Duodenal mucosa (tissue), 2 donors: ENCODE measurements around the gene AP2B1.

Experiments
- H3K27ac ChIP-seq: one replicate; pipeline ENCODE4 v1.7.0; 2013; ENCODE audit warnings: low read depth, low read length
- H3K27me3 ChIP-seq, 2 donors: one replicate each; pipeline ENCODE4 v1.7.0; 2013; ENCODE audit warnings: low read length in 2 of 2, control low read depth in 1 of 2; ENCODE audit not compliant: insufficient read depth in 2 of 2, control insufficient read depth in 1 of 2
- H3K36me3 ChIP-seq, 2 donors: one replicate each; pipeline ENCODE4 v1.7.0; 2013; ENCODE audit warnings: low read length in 2 of 2, control low read depth in 1 of 2; ENCODE audit not compliant: insufficient read depth in 2 of 2, control insufficient read depth in 1 of 2
- H3K4me1 ChIP-seq, 2 donors: one replicate each; pipeline ENCODE4 v1.7.0; 2013; ENCODE audit warnings: low read length in 2 of 2, control low read depth in 1 of 2; ENCODE audit not compliant: insufficient read depth in 2 of 2, control insufficient read depth in 1 of 2
- H3K4me3 ChIP-seq, 2 donors: one replicate each; pipeline ENCODE4 v1.7.0; 2013; ENCODE audit warnings: low read length in 2 of 2, low read depth in 1 of 2
- H3K9ac ChIP-seq, 2 donors: one replicate each; pipeline ENCODE4 v1.7.0; 2013; ENCODE audit warnings: low read length in 2 of 2, low read depth in 1 of 2
- H3K9me3 ChIP-seq, 2 donors: one replicate each; pipeline ENCODE4 v1.7.0; 2013; ENCODE audit warnings: low read length in 2 of 2, control low read depth in 1 of 2; ENCODE audit not compliant: control insufficient read depth in 1 of 2

The AP2B1 gene

DNA sequence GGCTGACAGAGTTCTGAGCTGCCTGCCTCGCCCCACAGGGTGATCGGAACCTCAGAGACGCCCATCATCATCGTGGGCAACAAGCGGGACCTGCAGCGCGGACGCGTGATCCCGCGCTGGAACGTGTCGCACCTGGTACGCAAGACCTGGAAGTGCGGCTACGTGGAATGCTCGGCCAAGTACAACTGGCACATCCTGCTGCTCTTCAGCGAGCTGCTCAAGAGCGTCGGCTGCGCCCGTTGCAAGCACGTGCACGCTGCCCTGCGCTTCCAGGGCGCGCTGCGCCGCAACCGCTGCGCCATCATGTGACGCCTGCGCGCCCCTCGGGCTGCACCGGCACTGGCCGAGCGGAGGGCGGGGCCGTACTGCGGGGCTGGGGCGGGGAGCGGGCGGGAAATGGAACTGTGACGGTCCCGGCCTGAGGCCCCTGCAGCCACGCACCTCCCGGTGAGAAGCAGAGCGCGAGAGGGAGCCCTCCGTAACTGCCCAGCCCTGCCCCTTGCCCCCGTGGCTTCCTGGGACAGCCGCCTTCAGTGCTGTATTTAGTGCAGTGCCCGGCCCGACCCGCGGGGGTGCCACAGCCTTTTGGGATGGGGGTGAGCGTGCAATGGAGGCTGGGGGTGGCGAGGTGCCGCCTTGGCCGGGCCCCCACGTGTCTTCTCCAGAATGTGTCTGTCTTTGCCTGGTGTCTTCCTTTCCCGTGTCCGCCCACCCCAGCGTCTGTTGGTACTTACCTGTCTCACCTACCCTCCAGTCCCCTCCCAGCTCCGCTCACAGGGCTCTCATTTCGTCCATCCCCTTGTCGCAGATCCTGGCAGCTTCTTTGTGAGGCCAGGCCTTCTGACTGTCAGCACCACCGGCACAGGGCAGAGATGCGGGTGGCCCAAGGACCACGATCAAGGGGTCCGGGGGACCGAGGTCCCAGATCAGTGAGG lies 154.1 kb downstream of the AP2B1 start:
- Histone ChIP-seq H3K4me1 (peaks cover 0 to 3% of the 10 kb centered on the region in 2 donors), H3K27ac (no peak overlapping the region), H3K9ac (no peak overlapping the region), H3K36me3 (no peaks in the 10 kb centered on the region), H3K9me3 (no peaks in the 10 kb centered on the region), H3K4me3 (no peak overlapping the region), H3K27me3 (peaks cover 18 to 44% of the 10 kb centered on the region in 2 donors)

DNA sequence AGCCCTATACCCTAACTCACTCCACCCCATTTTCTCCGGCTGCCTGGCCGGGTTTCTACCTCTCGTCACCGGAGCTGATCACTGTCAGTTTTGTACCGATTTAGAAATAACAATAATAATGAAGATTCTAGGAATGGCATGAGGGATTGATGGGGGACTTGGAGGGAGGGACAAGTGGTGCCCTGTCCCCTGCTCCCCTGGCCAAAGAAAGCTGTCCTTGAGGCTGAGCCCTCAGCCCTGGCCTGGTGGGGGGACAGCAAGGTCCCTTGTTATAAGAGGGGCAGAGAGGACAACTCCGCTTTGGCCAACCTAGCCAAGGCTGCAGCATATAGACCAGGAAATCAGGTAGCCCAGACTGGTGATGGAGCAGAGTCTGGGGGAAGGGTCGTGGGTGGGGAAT lies 155.4 kb downstream of the AP2B1 start:
- Histone ChIP-seq H3K4me1 (peaks cover 0 to 3% of the 10 kb centered on the region in 2 donors), H3K9ac (no peak overlapping the region), H3K36me3 (no peaks in the 10 kb centered on the region), H3K9me3 (no peaks in the 10 kb centered on the region), H3K27ac (no peak overlapping the region), H3K27me3 (peaks cover 18 to 44% of the 10 kb centered on the region in 2 donors), H3K4me3 (no peak overlapping the region)

DNA sequence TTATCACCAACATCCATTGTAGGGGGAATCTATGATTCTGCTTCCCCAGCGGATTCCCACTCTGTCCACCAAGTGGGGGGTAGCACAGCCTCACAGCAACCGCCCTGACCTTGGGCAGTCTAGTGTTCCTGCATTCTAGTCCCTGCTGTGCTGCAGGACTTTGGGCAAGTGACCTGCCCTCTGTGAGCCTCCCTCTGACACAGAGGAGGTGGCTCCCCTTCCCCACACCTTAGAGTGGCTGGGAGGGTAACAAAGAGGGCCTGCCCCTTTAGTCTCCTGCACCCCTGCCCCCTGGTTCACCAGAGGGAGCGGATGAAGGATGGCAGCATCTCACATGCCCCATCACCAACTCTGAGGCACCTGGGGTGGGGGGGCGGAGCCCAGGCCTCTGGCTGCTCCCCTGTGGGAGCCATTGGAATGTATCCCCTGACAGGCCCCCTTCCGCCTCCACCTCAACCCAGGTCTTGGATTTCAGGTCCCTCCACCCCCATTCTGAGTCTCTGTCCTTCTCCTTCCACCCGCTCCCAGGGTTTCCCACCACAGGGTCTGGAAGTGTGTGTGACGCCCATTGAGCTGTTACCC lies 155.9 kb downstream of the AP2B1 start:
- Histone ChIP-seq H3K27me3 (peaks cover 18 to 44% of the 10 kb centered on the region in 2 donors), H3K9ac (no peak overlapping the region), H3K4me3 (no peak overlapping the region), H3K36me3 (no peaks in the 10 kb centered on the region), H3K27ac (no peak overlapping the region), H3K4me1 (peaks cover 0 to 3% of the 10 kb centered on the region in 2 donors), H3K9me3 (no peaks in the 10 kb centered on the region)

DNA sequence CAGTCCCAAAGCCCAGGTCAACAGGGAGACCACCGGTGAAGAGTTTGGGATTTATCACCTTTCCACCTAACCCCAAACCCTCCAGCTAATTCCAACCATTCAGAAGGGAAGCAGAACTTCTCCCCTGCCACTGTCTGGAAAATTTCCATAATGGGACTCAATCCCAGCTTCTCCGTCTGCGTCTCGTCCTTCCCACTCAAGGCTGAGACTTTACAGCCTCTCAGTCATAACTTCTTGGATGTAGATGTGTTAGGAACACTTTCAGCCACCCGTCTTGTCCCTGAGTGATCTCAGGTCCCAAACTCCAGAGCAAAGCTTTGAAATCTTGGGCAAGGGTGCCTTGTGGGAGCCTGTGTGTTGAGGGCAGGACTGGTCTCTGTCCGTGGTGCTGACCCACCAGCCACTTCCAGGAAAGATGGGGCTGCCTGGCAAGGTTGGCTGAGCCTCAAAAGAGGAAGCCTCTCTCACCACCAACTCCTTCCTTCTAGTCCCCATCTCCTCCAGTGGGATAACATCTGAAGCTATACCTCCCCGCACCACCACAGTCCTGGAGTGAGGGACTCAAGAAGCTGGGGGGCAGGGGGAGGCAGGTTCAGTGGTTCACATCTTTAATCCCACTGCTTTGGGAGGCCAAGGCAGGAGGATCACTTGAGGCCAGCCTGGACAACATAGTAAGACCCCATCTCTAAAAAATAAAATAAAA lies 156.7 kb downstream of the AP2B1 start:
- Histone ChIP-seq H3K9me3 (no peaks in the 10 kb centered on the region), H3K27me3 (peaks cover 23 to 44% of the 10 kb centered on the region in 2 donors), H3K9ac (no peak overlapping the region), H3K27ac (no peak overlapping the region), H3K4me1 (peaks cover 7 to 8% of the 10 kb centered on the region in 2 donors), H3K4me3 (no peak overlapping the region), H3K36me3 (no peaks in the 10 kb centered on the region)

DNA sequence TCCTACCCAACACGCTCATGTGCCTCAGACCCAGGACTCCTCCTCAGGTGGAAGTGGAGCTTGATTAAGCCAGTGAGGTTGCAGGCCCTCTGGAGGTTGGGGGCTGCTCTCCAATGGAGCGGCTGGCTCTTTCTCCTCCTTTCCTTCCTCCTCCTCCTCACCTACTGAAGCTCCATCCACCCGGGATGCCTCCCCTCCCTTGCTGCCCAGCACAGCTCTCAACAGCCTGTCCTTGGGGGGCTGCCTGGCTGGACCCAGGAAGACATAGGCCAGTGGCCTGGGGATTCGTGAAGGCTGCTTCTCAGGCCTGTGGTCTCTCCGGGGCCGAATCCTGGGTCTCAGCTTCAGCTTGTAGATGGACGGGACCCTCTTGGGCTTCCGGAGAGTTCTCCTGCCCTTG lies 157.7 kb downstream of the AP2B1 start:
- no peak overlapping the region for H3K27ac ChIP-seq
- no peak overlapping the region for H3K9ac ChIP-seq
- H3K36me3 ChIP-seq: no peaks in the 10 kb centered on the region
- H3K4me1 ChIP-seq: peaks cover 7 to 8% of the 10 kb centered on the region in 2 donors
- H3K9me3 ChIP-seq: no peaks in the 10 kb centered on the region
- no peak overlapping the region for H3K4me3 ChIP-seq
- peaks cover 32 to 50% of the 10 kb centered on the region in 2 donors for H3K27me3 ChIP-seq

DNA sequence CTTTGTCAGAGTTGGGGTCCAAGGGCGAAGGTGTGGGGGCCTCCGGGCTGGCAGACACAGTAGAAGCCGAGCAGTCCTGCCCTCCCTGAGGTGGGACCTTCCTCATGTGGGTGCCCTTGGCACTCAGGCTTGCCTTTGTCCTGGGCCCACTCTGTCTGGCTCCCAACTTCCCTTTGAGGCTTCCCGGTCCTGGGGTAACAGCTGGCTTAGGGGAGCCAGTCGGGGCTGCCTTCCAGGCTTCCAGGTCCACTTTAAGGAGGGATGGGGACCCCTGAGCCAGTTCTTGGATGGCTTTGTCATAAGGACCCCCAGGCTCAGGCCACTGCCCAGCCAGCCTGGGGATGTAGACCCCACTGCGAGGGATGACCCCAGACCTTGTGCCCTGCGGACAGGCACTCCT lies 158.1 kb downstream of the AP2B1 start:
- Histone ChIP-seq H3K27ac (no peak overlapping the region), H3K36me3 (no peaks in the 10 kb centered on the region), H3K27me3 (peaks cover 36 to 49% of the 10 kb centered on the region in 2 donors), H3K9me3 (no peaks in the 10 kb centered on the region), H3K4me1 (peaks cover 8 to 9% of the 10 kb centered on the region in 2 donors), H3K9ac (no peak overlapping the region), H3K4me3 (no peak overlapping the region)

DNA sequence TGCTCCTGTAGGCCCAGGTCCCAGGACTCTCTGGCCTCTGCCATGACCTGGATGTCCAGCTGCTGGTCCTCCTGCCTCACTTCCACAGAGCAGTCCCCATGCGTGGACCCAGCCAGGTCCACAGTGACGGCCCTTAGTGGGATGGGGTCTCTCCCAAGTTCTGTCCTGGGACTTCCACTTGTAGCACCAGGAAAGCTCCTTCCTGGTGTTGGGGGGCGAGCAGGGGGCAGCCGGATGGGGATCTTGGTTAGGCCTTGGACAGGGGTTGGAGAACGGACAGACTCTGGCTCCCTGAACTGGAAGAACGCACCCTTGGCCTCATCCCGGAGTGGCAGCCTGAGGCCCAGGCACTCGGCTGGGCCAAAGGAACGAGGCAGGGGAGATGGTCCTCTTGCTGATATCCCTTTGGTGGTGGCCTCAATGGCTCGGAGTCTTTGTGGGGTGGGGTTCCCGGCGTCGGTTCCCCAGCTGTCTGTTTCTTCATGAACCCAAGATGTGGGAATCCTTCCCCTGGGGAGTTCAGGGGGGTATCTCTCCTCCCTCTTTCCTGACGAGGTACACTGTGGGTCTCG lies 158.7 kb downstream of the AP2B1 start:
- H3K27ac ChIP-seq: no peak overlapping the region
- peaks cover 8 to 11% of the 10 kb centered on the region in 2 donors for H3K4me1 ChIP-seq
- no peak overlapping the region for H3K4me3 ChIP-seq
- no peaks in the 10 kb centered on the region for H3K36me3 ChIP-seq
- no peak overlapping the region for H3K9ac ChIP-seq
- no peaks in the 10 kb centered on the region for H3K9me3 ChIP-seq
- peaks cover 35 to 49% of the 10 kb centered on the region in 2 donors for H3K27me3 ChIP-seq

DNA sequence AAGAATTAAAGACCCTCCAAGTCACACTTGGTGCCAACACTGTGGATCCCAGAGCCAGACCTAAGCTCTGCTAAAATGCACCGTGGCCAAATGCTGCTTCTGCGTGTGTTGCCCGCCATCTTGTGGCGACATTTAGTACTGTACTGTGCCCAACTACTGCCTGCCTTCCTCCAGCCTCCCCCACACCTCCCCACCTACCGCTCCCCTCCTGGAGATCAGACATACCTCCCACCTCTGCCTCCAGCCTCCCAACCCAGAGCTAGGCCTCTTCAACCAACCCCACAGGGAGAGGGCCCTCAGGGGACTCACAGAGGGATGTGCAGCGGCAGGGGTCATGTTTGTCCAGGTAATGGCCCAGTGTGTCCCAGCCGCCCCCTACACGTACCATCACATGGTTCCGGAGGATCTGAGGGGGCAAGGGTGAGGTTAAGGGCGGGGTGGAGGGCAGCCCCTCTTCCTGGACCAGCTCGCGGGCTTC lies 160.5 kb downstream of the AP2B1 start:
- peaks cover 10 to 15% of the 10 kb centered on the region in 2 donors for H3K4me1 ChIP-seq
- H3K9me3 ChIP-seq: no peaks in the 10 kb centered on the region
- no peak overlapping the region for H3K4me3 ChIP-seq
- no peak overlapping the region for H3K9ac ChIP-seq
- no peaks in the 10 kb centered on the region for H3K36me3 ChIP-seq
- no peak overlapping the region for H3K27ac ChIP-seq
- H3K27me3 ChIP-seq: peaks cover 30 to 36% of the 10 kb centered on the region in 2 donors

DNA sequence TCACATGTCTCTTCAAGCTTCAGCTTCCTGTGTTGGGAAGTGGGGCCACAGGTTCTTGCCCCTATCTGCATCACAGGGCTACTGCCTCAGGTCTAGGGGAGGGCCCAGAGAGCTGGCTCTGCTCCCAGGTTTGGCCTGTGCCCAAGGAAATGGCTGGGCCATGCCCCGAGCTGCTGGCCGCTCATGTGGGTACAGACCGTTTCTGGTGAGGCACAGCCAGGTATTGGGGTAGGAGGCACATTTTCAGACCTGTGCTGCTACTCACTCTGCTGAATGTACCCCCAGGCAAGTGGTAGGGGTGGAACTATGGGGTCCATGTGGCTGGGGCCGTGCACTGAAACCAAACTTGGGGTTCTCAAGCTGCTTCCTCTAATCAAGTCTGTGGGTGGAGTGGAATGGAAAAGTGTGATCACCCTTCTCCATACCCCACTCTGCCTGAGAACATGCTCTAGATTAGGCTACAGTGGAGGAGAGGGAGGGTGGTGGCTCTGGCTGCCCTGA lies 161.3 kb downstream of the AP2B1 start:
- Histone ChIP-seq H3K4me1 (peaks cover 14 to 17% of the 10 kb centered on the region in 2 donors), H3K27me3 (peaks cover 28 to 35% of the 10 kb centered on the region in 2 donors), H3K27ac (no peak overlapping the region)

More for the DNA sequence above, 161.3 kb downstream of the AP2B1 start:
- Histone ChIP-seq H3K4me3 (no peak overlapping the region), H3K36me3 (no peaks in the 10 kb centered on the region), H3K9me3 (no peaks in the 10 kb centered on the region), H3K9ac (no peak overlapping the region)
